Measurements from ENCODE around the gene SERPINI2.
"Not testable (repeated sequence)": the region's sequence is repeated elsewhere in the genome, so short reads cannot be mapped to it uniquely, and the experiment has no call there.

Gene SERPINI2

GRCh38 chr3:167450675-167451074, 23.2 kb downstream of the SERPINI2 start:
- no peak for TF ChIP-seq CTCF (IDR thresholded peaks at IDR 0.05; ENCODE audit: extremely low read depth, missing control alignments)
- DNase-seq (ENCODE audit: low spot score): no peak

DNA sequence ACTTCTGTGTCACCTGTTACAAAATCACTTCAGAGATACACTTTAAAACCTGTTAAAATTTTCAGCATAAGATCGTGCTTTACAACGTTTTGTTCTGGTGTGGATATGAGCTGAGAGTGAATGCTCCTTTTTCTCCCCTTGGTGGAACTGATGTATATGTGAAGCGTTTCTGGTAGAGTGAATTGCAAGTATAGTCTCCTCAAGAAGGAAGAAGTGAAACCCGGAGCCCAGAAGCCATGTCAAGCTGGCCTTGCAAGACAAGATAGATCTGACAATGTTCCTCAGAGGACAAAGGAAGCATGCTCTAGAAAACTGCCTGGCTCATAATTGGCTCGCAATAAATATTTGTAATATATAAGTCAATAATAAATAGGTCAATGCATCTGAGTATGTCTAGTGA, 23.6 kb downstream of the SERPINI2 start:
- TF ChIP-seq CTCF (IDR thresholded peaks at IDR 0.05; ENCODE audit: extremely low read depth, missing control alignments): no peak
- no peak for DNase-seq (ENCODE audit: low spot score)

- TF ChIP-seq CTCF (IDR thresholded peaks at IDR 0.05; ENCODE audit: extremely low read depth, missing control alignments): no peak
- DNase-seq (ENCODE audit: low spot score): no peak
Measured at GRCh38 chr3:167445491-167445890, 28.4 kb downstream of the SERPINI2 start.

DNA sequence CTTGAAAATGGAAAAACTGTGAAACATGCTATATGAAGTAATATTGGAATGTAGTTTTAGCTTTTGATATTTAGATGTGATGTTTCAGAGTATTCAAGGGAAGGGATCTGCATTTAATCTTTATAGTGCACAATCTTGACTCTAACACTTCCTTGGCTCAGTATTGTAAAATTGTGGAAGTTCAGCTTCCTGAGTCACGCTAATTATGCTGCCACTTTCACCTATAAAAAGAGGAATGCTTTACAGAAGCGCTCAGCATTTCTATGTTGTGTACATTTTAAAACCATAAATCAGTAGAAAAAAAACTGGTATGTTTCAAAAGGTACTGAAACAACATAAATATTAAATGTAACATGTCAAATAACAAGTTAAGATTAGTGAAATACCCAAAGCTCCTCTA, 32.6 kb downstream of the SERPINI2 start:
- TF ChIP-seq CTCF (IDR thresholded peaks at IDR 0.05; ENCODE audit: extremely low read depth, missing control alignments): no peak

GRCh38 chr3:167437428-167438139, 36.3 kb downstream of the SERPINI2 start:
- TF ChIP-seq CTCF (IDR thresholded peaks at IDR 0.05; ENCODE audit: extremely low read depth, missing control alignments): no peak
- no peak for DNase-seq (ENCODE audit: low spot score)

More for the DNA sequence above, 32.6 kb downstream of the SERPINI2 start:
- no peak for DNase-seq (ENCODE audit: low spot score)

- not testable (repeated sequence) for DNase-seq (ENCODE audit: low spot score)
Measured at GRCh38 chr3:167426962-167427361, 46.9 kb downstream of the SERPINI2 start.

- DNase-seq (ENCODE audit: low spot score): not testable (repeated sequence)
Measured at GRCh38 chr3:167422396-167422795, 51.4 kb downstream of the SERPINI2 start.

- TF ChIP-seq CTCF (IDR thresholded peaks at IDR 0.05; ENCODE audit: extremely low read depth, missing control alignments): no peak
Measured at GRCh38 chr3:167409611-167410010, 64.2 kb downstream of the SERPINI2 start.

More at GRCh38 chr3:167409611-167410010, 64.2 kb downstream of the SERPINI2 start:
- no peak for DNase-seq (ENCODE audit: low spot score)
